GM12878 (cell line): ENCODE measurements around the gene ABTB1. TPM values are rescaled to one million over a fixed set of nuclear protein-coding genes. Genes with fewer than 3 reads are reported as not detected.

Experiments
- ATAC-seq: fragments of 200-7000 bp; cut with Tn5 transposase; 3 replicates; pipeline ENCODE4 v1.9.1; 2020; ENCODE audit warnings: mild to moderate bottlenecking, moderate library complexity
- BruUV-seq: library from RNA; stranded (reverse); fragments of 400-500 nt; replicated peaks from 2 replicates; lab custom pipeline; 2021; lab: Mats Ljungman, UMichigan
- CTCF ChIA-PET: fragments of 300-600 bp; sonication (Branson Sonifier 250); formaldehyde crosslinking; extraction: SDS; loops from one replicate; lab custom pipeline; 2021; ENCODE audit warnings: inconsistent platforms; lab: Yijun Ruan, JAX
- POLR2A ChIA-PET: fragments of 350-600 bp; formaldehyde crosslinking; extraction: SDS; loops from one replicate; lab custom pipeline; 2021; ENCODE audit warnings: inconsistent platforms; lab: Charles Lee
- RAD21 ChIA-PET: fragments of 300-600 bp; sonication (Branson Sonifier 250); formaldehyde crosslinking; loops from one replicate; lab custom pipeline; 2023; ENCODE audit warnings: antibody characterized with exemption; ENCODE audit not compliant: unreplicated experiment; lab: Charles Lee
- SMC1A ChIA-PET: fragments of 300-600 bp; sonication (Branson Sonifier 250); formaldehyde crosslinking; loops from one replicate; lab custom pipeline; 2023; ENCODE audit not compliant: unreplicated experiment, uncharacterized antibody; lab: Charles Lee
- DNase-seq: peaks from one replicate; pipeline ENCODE4 v3.0.0-alpha.2; 2011; ENCODE audit warnings: low read depth, low spot score
- FAIRE-seq: peaks from 3 replicates; lab custom pipeline; 2011; peaks lifted over from hg19 to GRCh38; lab: Jason Lieb, UNC
- H2AFZ ChIP-seq: 2 replicates; pipeline ENCODE4 v1.6.0; 2011; ENCODE audit warnings: low read depth, low read length, control low read depth; ENCODE audit not compliant: control insufficient read depth
- H3K27ac ChIP-seq: 2 replicates; pipeline ENCODE4 v1.5.1; 2011; ENCODE audit warnings: control low read depth; ENCODE audit not compliant: control insufficient read depth, insufficient read depth
- H3K27me3 ChIP-seq, 2 experiments: replicated peaks in 1 of 2; 2 replicates each; pipeline versions ENCODE4 v1.6.0 to v1.6.1; 2011; ENCODE audit warnings: low read length in 1 of 2; ENCODE audit not compliant: control insufficient read depth in 2 of 2, insufficient read depth in 2 of 2
- H3K36me3 ChIP-seq, 2 experiments: 2 replicates each; pipeline ENCODE4 v1.5.1; 2011; ENCODE audit warnings: low read length in 1 of 2; ENCODE audit not compliant: control insufficient read depth in 2 of 2, insufficient read depth in 2 of 2
- H3K4me1 ChIP-seq: 2 replicates; pipeline ENCODE4 v1.6.1; 2011; ENCODE audit warnings: mild to moderate bottlenecking, low read length, moderate library complexity, mixed read lengths; ENCODE audit not compliant: control insufficient read depth, insufficient read depth
- H3K4me2 ChIP-seq: 2 replicates; pipeline ENCODE4 v1.6.0; 2011; ENCODE audit warnings: control low read depth; ENCODE audit not compliant: control insufficient read depth, insufficient read depth
- H3K4me3 ChIP-seq: fragments of 200-600 bp; sonication (generic); 2 replicates; pipeline ENCODE4 v1.5.1; 2016
- H3K79me2 ChIP-seq: 2 replicates; pipeline ENCODE4 v1.6.0; 2011; ENCODE audit warnings: low read length; ENCODE audit not compliant: control insufficient read depth, insufficient read depth
- H3K9ac ChIP-seq: 2 replicates; pipeline ENCODE4 v1.8.0; 2011; ENCODE audit warnings: low read length, control low read depth, mixed read lengths; ENCODE audit not compliant: control insufficient read depth, insufficient read depth
- H3K9me3 ChIP-seq: replicated peaks from 3 replicates; pipeline ENCODE4 v1.5.1; 2011; ENCODE audit warnings: mild to moderate bottlenecking, low read length; ENCODE audit not compliant: control insufficient read depth, insufficient read depth
- H4K20me1 ChIP-seq: 2 replicates; pipeline ENCODE4 v1.6.0; 2011; ENCODE audit not compliant: control insufficient read depth, insufficient read depth
- BACH1 ChIP-seq: fragments of 450-650 bp; IDR thresholded peaks from 2 replicates; pipeline ENCODE4 v1.6.1; 2017; ENCODE audit warnings: mild to moderate bottlenecking, borderline replicate concordance
- CEBPB ChIP-seq, 2 experiments: fragments of 150-350 bp in 1 of 2; IDR thresholded peaks; 2 replicates each; pipeline ENCODE4 v1.6.1; 2012 to 2014; ENCODE audit warnings: low read depth in 2 of 2, low read length in 2 of 2, borderline replicate concordance in 1 of 2, inconsistent platforms in 1 of 2
- EP300 ChIP-seq, 2 experiments: fragments of 150-350 bp in 1 of 2; IDR thresholded peaks; 2 replicates each; pipeline ENCODE4 v1.6.1; 2011 to 2012; ENCODE audit warnings: low read depth in 2 of 2, low read length in 2 of 2, borderline replicate concordance in 1 of 2, improper control_type of control experiment in 1 of 2, inconsistent platforms in 1 of 2; ENCODE audit not compliant: control insufficient read depth in 1 of 2
- FOXM1 ChIP-seq: IDR thresholded peaks from 2 replicates; pipeline ENCODE4 v1.6.1; 2012; ENCODE audit warnings: low read depth, mild to moderate bottlenecking, inconsistent platforms, low read length, moderate library complexity
- IKZF1 ChIP-seq: fragments of 450-650 bp; conservative IDR thresholded peaks from 2 replicates; pipeline ENCODE4 v1.6.1; 2017; ENCODE audit warnings: antibody characterized with exemption, mild to moderate bottlenecking
- IRF4 ChIP-seq: IDR thresholded peaks from 2 replicates; pipeline ENCODE4 v1.6.1; 2011; ENCODE audit warnings: low read depth, low read length
- POLR2A ChIP-seq: IDR thresholded peaks from 2 replicates; pipeline ENCODE4 v1.6.1; 2011; ENCODE audit warnings: low read depth, mild to moderate bottlenecking, low read length
- RB1 ChIP-seq: fragments of 450-650 bp; formaldehyde crosslinking; IDR thresholded peaks from 2 replicates; pipeline ENCODE4 v1.6.1; 2017; ENCODE audit warnings: mild to moderate bottlenecking, borderline replicate concordance
- TCF7 ChIP-seq: IDR thresholded peaks from 2 replicates; pipeline ENCODE4 v1.6.1; 2014; ENCODE audit warnings: antibody characterized with exemption, borderline replicate concordance
- ZBED1 ChIP-seq: IDR thresholded peaks from 2 replicates; pipeline ENCODE4 v1.6.1; 2016; ENCODE audit warnings: borderline replicate concordance
- ZNF207 ChIP-seq: fragments of 450-650 bp; IDR thresholded peaks from 2 replicates; pipeline ENCODE4 v1.6.1; 2014; ENCODE audit warnings: antibody characterized with exemption, mild to moderate bottlenecking, borderline replicate concordance
- whole genome bisulfite sequencing: methylation state at CpG from one replicate; pipeline ENCODE4 v1.1.6; 2016; ENCODE audit warnings: low lambda C conversion rate; ENCODE audit not compliant: insufficient replicate concordance, insufficient coverage; ENCODE audit errors: missing lambda C conversion rate; 5-methylcytosine and 5-hydroxymethylcytosine counted together
- in situ Hi-C: fragments of 300-500 bp; cut with MboI; formaldehyde crosslinking; loops from 9 replicates; pipeline ENCODE4 v1.14.3; 2018; ENCODE audit warnings: mixed read lengths
- intact Hi-C: fragments of 100-400 bp; cut with micrococcal nuclease; formaldehyde crosslinking; loops from one replicate; pipeline ENCODE4 v1.14.2; 2022; ENCODE audit not compliant: unreplicated experiment
- polyA plus RNA-seq, 11 experiments: library from polyadenylated mRNA; depleted of rRNA in 4 of 11; unstranded in 6 of 11; stranded (reverse) in 5 of 11; fragments of >200 nt; fragmentation: Nextera tagmentation in 4 of 11; fragmentation: Illumina TruSeq in 1 of 11; extraction: Ambion mirVana in 4 of 11; extraction: Trizol in 1 of 11; gene quantifications; 1 replicate in 1 of 11; 2 replicates in 10 of 11; pipeline versions ENCODE4 v1.2.1 to v1.2.3, GENCODE V29; 2011 to 2016; ENCODE audit warnings: inconsistent platforms in 2 of 11, missing spikeins in 2 of 11, low read depth in 1 of 11
- total RNA-seq, 4 experiments: library from RNA; depleted of rRNA in 3 of 4; stranded (reverse); fragments of >200 nt in 3 of 4; fragmentation: Illumina TruSeq in 1 of 4; extraction: Trizol in 1 of 4; gene quantifications; 2 replicates each; pipeline versions ENCODE4 v1.2.1 to v1.2.3, GENCODE V29; 2013 to 2021
- TF ChIP-seq, protein P1 (sequence below): fragments of 450-650 bp; IDR thresholded peaks from 2 replicates; pipeline ENCODE4 v1.6.1; 2017; ENCODE audit warnings: mild to moderate bottlenecking, moderate library complexity
- TF ChIP-seq, protein P2 (sequence below): IDR thresholded peaks from 2 replicates; pipeline ENCODE4 v1.6.1; 2012; ENCODE audit warnings: low read depth, low read length, improper control_type of control experiment
- TF ChIP-seq, protein P3 (sequence below): IDR thresholded peaks from 2 replicates; pipeline ENCODE4 v1.6.1; 2011; ENCODE audit warnings: borderline replicate concordance, low read depth, mild to moderate bottlenecking, moderate library complexity, low read length; ENCODE audit not compliant: insufficient read depth, poor library complexity, severe bottlenecking

The ABTB1 gene
- total and polyA plus RNA-seq, 10 of the 15 experiments (the other 5 are each of a cell fraction or from before 2014, with no cell fraction given): 0.11 to 10.2 (median 7.1) TPM

DNA sequence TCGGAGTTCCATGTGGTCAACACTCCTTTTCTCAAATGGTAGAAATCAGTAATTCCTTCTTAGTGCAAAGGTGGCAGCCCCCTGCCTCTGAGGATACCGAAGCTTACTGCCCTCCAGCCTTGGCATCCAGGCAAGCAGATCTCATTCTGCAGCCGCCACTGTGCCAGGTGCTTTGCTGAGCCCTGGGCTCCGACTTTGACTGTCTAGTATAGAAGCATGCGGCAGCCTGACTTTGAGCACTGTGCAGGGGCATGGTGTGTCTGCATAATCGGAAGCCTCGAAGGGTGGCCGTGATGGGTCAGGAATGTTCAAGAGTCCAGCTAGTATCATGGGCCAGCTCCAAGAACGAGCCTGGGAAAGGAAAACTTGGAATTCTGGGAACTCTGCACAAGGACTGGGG is 39.7 kb downstream of the ABTB1 start:
- Histone ChIP-seq H3K4me1 (no peaks in the 10 kb centered on the region), H3K27ac (no peak overlapping the region), H3K9me3 (no peaks in the 10 kb centered on the region), H4K20me1 (no peaks in the 10 kb centered on the region), H3K36me3 (peaks cover 30 to 55% of the 10 kb centered on the region in 2 experiments; a peak in 3 of 4 replicates), H3K9ac (no peak overlapping the region), H3K4me2 (no peak overlapping the region), H3K27me3 (no peaks in the 10 kb centered on the region), H3K79me2 (no peaks in the 10 kb centered on the region), H2AFZ (no peak overlapping the region), H3K4me3 (no peak overlapping the region)
- 86% methylated on average over 9 of the region's 9 CpGs for WGBS
- TF ChIP-seq, protein P1, sequence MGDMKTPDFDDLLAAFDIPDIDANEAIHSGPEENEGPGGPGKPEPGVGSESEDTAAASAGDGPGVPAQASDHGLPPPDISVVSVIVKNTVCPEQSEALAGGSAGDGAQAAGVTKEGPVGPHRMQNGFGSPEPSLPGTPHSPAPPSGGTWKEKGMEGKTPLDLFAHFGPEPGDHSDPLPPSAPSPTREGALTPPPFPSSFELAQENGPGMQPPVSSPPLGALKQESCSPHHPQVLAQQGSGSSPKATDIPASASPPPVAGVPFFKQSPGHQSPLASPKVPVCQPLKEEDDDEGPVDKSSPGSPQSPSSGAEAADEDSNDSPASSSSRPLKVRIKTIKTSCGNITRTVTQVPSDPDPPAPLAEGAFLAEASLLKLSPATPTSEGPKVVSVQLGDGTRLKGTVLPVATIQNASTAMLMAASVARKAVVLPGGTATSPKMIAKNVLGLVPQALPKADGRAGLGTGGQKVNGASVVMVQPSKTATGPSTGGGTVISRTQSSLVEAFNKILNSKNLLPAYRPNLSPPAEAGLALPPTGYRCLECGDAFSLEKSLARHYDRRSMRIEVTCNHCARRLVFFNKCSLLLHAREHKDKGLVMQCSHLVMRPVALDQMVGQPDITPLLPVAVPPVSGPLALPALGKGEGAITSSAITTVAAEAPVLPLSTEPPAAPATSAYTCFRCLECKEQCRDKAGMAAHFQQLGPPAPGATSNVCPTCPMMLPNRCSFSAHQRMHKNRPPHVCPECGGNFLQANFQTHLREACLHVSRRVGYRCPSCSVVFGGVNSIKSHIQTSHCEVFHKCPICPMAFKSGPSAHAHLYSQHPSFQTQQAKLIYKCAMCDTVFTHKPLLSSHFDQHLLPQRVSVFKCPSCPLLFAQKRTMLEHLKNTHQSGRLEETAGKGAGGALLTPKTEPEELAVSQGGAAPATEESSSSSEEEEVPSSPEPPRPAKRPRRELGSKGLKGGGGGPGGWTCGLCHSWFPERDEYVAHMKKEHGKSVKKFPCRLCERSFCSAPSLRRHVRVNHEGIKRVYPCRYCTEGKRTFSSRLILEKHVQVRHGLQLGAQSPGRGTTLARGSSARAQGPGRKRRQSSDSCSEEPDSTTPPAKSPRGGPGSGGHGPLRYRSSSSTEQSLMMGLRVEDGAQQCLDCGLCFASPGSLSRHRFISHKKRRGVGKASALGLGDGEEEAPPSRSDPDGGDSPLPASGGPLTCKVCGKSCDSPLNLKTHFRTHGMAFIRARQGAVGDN: no peak
- TF ChIP-seq RB1 (no peak), IKZF1 (no peak), ZBED1 (no peak), TCF7 (no peak), CEBPB (IDR thresholded peaks at IDR 0.05; ENCODE audit: borderline replicate concordance in 1 of 2, low read depth in 2 of 2, low read length in 2 of 2) (no peak), POLR2A (no peak), ZNF207 (no peak), BACH1 (no peak), FOXM1 (no peak), EP300 (IDR thresholded peaks at IDR 0.05; ENCODE audit: borderline replicate concordance in 1 of 2, control insufficient read depth in 1 of 2, low read depth in 2 of 2, low read length in 2 of 2) (no peak), IRF4 (no peak)
- TF ChIP-seq, protein P2, sequence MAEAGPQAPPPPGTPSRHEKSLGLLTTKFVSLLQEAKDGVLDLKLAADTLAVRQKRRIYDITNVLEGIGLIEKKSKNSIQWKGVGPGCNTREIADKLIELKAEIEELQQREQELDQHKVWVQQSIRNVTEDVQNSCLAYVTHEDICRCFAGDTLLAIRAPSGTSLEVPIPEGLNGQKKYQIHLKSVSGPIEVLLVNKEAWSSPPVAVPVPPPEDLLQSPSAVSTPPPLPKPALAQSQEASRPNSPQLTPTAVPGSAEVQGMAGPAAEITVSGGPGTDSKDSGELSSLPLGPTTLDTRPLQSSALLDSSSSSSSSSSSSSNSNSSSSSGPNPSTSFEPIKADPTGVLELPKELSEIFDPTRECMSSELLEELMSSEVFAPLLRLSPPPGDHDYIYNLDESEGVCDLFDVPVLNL: no peak
- TF ChIP-seq, protein P3, sequence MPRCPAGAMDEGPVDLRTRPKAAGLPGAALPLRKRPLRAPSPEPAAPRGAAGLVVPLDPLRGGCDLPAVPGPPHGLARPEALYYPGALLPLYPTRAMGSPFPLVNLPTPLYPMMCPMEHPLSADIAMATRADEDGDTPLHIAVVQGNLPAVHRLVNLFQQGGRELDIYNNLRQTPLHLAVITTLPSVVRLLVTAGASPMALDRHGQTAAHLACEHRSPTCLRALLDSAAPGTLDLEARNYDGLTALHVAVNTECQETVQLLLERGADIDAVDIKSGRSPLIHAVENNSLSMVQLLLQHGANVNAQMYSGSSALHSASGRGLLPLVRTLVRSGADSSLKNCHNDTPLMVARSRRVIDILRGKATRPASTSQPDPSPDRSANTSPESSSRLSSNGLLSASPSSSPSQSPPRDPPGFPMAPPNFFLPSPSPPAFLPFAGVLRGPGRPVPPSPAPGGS: no peak
- intact Hi-C loops: no loop called here
- in situ Hi-C loops: no loop called here
- ChIA-PET SMC1A (interaction anchor here (0.9 kb wide), 1 partner anchor 113 kb away, joined by 3 read pairs; no protein-coding TSS in a partner anchor), RAD21 (no interaction called here), POLR2A (no interaction called here), CTCF (no interaction called here)
- no peak for FAIRE-seq
- no peak for ATAC-seq
- no TSS peak for BruUV-seq
- no peak for DNase-seq
